Measurements from ENCODE around the gene FPR3.

DNA sequence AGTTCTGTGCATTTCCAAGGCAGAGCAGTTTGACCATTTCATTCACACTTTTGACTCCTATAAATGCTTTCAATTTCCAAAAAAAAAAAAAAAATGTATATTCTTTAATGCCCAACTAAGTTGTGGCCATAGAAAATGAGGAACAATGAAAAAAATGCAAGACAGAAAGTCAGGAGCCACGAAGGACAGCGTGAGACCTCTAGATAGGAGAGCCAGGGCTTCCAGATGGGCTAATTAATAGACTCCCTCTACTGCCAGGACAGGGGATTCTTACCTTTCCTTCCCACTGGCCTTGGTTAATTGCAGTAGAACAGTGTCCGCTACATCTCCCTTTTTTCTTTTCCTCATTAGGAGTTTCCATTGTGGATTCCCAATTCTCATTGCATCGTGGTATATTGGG, 8.6 kb downstream of the FPR3 start:
- TF ChIP-seq MYC (IDR thresholded peaks at IDR 0.05; ENCODE audit: low read depth, low read length) (no peak), POLR2A (IDR thresholded peaks at IDR 0.05; ENCODE audit: low read depth, low read length) (no peak), POLR2AphosphoS5 (IDR thresholded peaks at IDR 0.05; ENCODE audit: insufficient read depth, low read depth, low read length) (no peak), EZH2 (IDR thresholded peaks at IDR 0.05; ENCODE audit: borderline replicate concordance, low read depth, low read length, severe bottlenecking) (no peak)
- TF ChIP-seq, protein P1, sequence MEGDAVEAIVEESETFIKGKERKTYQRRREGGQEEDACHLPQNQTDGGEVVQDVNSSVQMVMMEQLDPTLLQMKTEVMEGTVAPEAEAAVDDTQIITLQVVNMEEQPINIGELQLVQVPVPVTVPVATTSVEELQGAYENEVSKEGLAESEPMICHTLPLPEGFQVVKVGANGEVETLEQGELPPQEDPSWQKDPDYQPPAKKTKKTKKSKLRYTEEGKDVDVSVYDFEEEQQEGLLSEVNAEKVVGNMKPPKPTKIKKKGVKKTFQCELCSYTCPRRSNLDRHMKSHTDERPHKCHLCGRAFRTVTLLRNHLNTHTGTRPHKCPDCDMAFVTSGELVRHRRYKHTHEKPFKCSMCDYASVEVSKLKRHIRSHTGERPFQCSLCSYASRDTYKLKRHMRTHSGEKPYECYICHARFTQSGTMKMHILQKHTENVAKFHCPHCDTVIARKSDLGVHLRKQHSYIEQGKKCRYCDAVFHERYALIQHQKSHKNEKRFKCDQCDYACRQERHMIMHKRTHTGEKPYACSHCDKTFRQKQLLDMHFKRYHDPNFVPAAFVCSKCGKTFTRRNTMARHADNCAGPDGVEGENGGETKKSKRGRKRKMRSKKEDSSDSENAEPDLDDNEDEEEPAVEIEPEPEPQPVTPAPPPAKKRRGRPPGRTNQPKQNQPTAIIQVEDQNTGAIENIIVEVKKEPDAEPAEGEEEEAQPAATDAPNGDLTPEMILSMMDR (IDR thresholded peaks at IDR 0.05; ENCODE audit: extremely low read depth in 1 of 2, insufficient read depth in 1 of 2, low read depth in 1 of 2, low read length in 2 of 2) = no peak
- TF ChIP-seq, protein P2, sequence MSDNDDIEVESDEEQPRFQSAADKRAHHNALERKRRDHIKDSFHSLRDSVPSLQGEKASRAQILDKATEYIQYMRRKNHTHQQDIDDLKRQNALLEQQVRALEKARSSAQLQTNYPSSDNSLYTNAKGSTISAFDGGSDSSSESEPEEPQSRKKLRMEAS (IDR thresholded peaks at IDR 0.05; ENCODE audit: insufficient read depth, insufficient read length) = no peak

Data from endothelial cell of umbilical vein (primary cell).